DMS 273 (cell line): ENCODE measurements around the gene ZFAND3.
"Not testable (repeated sequence)": the region's sequence is repeated elsewhere in the genome, so short reads cannot be mapped to it uniquely, and the experiment has no call there.

Experiments used
- DNase-seq: peaks from one replicate; lab custom pipeline; 2025; ENCODE audit not compliant: unreplicated experiment; lab: John Stamatoyannopoulos, UW

ZFAND3 gene

GRCh38 chr6:37930288-37930971, 110.9 kb downstream of the ZFAND3 start:
- no peak for DNase-seq

GRCh38 chr6:37931066-37931465, 111.5 kb downstream of the ZFAND3 start:
- DNase-seq, result no peak

- no peak for DNase-seq
Observed at GRCh38 chr6:37934276-37934675, 114.7 kb downstream of the ZFAND3 start.

- DNase-seq, result no peak
Observed at GRCh38 chr6:37936150-37936549, 116.6 kb downstream of the ZFAND3 start.

- no peak for DNase-seq
Observed at GRCh38 chr6:37936906-37937305, 117.4 kb downstream of the ZFAND3 start.

- no peak for DNase-seq
Observed at GRCh38 chr6:37938909-37939308, 119.4 kb downstream of the ZFAND3 start.

- DNase-seq, result peak; percentile 79
Observed at GRCh38 chr6:37940074-37940847, 120.7 kb downstream of the ZFAND3 start.

- no peak for DNase-seq
Observed at GRCh38 chr6:37941871-37942270, 122.3 kb downstream of the ZFAND3 start.

- DNase-seq, result no peak
Observed at GRCh38 chr6:37942606-37943376, 123.3 kb downstream of the ZFAND3 start.

- DNase-seq, result no peak
Observed at GRCh38 chr6:37943436-37944058, 124.0 kb downstream of the ZFAND3 start.

GRCh38 chr6:37946057-37946456, 126.5 kb downstream of the ZFAND3 start:
- no peak for DNase-seq

- DNase-seq, result no peak
Observed at GRCh38 chr6:37947468-37947867, 127.9 kb downstream of the ZFAND3 start.

GRCh38 chr6:37948584-37948983, 129.1 kb downstream of the ZFAND3 start:
- not testable (repeated sequence) for DNase-seq

GRCh38 chr6:37952027-37952426, 132.5 kb downstream of the ZFAND3 start:
- DNase-seq, result no peak

- DNase-seq, result no peak
Observed at GRCh38 chr6:37954791-37955190, 135.3 kb downstream of the ZFAND3 start.

GRCh38 chr6:37956711-37957275, 137.3 kb downstream of the ZFAND3 start:
- no peak for DNase-seq

- no peak for DNase-seq
Observed at GRCh38 chr6:37959061-37959460, 139.5 kb downstream of the ZFAND3 start.

GRCh38 chr6:37960139-37960935, 140.8 kb downstream of the ZFAND3 start:
- DNase-seq, result no peak

GRCh38 chr6:37962481-37963080, 143.1 kb downstream of the ZFAND3 start:
- not testable (repeated sequence) for DNase-seq
